ENCODE results near the gene MRLN.

The MRLN gene

GRCh38 chr10:59781511-59781910 lies 28.3 kb upstream of the MRLN start:
- no peak for DNase-seq (ENCODE audit: extremely low read depth, low read depth)
- TF ChIP-seq CTCF (IDR thresholded peaks at IDR 0.05; ENCODE audit: low read depth, low read length), result no peak

DNA sequence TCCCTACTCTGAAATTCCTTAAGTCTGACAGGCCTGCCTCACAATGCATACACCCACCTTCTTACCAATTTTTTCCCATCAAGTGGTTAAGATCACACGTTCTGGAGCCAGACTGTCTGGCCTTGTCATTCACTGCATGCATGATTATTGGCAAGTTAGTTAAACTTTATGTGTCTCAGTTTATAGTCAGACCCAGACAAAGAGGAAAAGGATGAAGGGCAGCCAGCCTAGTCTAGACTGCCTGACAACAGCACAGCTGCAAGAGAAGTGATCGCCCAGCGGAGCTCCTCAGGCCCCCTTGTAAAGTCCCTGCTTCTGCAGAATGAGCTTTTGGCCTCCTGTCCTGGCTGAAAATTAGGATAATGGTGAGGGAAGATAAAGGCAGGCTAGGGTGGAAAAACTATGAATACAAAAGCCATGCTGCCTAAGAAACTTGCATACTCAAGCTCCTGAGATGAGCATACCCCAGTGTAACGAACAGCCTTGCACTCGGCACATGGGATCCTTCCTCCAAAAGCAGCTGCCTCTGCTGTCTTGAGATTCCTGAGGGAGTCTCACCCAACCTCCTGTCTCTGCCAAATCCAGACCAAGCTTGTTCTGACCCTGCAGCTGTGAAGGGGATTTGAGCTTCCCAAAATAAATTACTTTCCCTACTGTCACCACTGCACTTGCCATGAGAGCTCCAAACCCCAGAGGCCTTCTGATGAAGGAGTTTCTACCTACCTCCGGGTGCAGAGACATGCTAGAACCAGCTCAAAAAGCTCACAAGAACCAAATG lies 26.7 kb upstream of the MRLN start:
- no peak for DNase-seq (ENCODE audit: extremely low read depth, low read depth)
- no peak for TF ChIP-seq CTCF (IDR thresholded peaks at IDR 0.05; ENCODE audit: low read depth, low read length)

- no peak for TF ChIP-seq CTCF (IDR thresholded peaks at IDR 0.05; ENCODE audit: low read depth, low read length)
- no peak for DNase-seq (ENCODE audit: extremely low read depth, low read depth)
Measured at GRCh38 chr10:59774451-59774850, 21.2 kb upstream of the MRLN start.

DNA sequence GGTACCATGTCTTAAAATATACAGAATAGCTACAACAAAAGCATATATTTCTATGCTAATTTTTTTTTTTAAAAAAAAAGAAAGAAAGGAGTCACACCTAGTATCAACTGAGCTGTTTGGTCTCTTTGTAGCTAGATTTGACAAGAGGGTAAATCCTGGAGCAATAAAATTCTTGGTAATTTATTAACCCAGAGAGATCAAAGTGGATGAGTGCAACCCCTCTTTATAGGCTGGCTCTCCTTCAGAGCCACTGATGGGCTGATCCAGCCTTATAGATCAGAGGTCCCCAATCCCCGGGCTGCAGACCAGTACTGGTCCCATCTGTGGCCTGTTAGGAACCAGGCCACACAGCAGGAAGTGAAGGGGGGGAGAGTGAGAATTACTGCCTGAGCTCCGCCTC lies 19.8 kb upstream of the MRLN start:
- DNase-seq (ENCODE audit: extremely low read depth, low read depth), result no peak
- no peak for TF ChIP-seq CTCF (IDR thresholded peaks at IDR 0.05; ENCODE audit: low read depth, low read length)

- no peak for TF ChIP-seq CTCF (IDR thresholded peaks at IDR 0.05; ENCODE audit: low read depth, low read length)
- no peak for DNase-seq (ENCODE audit: extremely low read depth, low read depth)
Measured at GRCh38 chr10:59771162-59771807, 18.0 kb upstream of the MRLN start.

DNA sequence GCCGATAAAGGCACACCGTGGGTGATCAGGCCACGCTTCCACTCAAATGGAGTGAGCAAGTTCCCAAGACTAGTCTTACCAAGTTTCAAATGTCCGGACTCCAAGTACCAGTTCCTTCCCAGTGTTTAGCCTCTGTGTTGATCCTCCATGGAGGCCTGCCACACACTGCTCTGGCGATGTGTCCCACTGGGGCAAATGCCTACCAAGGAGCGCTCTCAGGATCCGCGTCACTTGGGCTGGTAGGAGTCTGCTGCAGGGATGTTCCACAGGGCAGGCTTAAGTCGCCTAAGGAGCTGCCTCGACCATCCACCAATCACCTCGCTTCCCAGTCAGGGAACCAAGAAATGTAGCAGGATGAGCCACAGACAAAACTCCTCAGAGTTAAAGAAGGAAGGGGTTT lies 17.4 kb upstream of the MRLN start:
- DNase-seq (ENCODE audit: extremely low read depth, low read depth), result no peak
- no peak for TF ChIP-seq CTCF (IDR thresholded peaks at IDR 0.05; ENCODE audit: low read depth, low read length)

- TF ChIP-seq CTCF (IDR thresholded peaks at IDR 0.05; ENCODE audit: low read depth, low read length), result no peak
- no peak for DNase-seq (ENCODE audit: extremely low read depth, low read depth)
Measured at GRCh38 chr10:59762505-59762904, 9.2 kb upstream of the MRLN start.
